ENCODE measurements around the gene PRICKLE2.

GRCh38 chr3:64214381-64215018 lies 10.8 kb downstream of the PRICKLE2 start:
- TF ChIP-seq EZH2 (optimal IDR thresholded peaks at IDR 0.05; ENCODE audit: low read depth, low read length) = no peak
- TF ChIP-seq CTCF (IDR thresholded peaks at IDR 0.05; ENCODE audit: low read length) = no peak

All from MM.1S (cell line).